Ectodermal cell (in vitro differentiated cells): Measurements from ENCODE around the gene SUPT5H.
A peak's percentile ranks its signal among the peaks of the same experiment; 100 is the strongest.

Experiments used
- H3K27ac ChIP-seq: 2 replicates; pipeline ENCODE4 v1.7.0; 2013; ENCODE audit warnings: mild to moderate bottlenecking, low read depth, low read length; ENCODE audit not compliant: insufficient read depth, poor library complexity, severe bottlenecking
- H3K27me3 ChIP-seq: 2 replicates; pipeline ENCODE4 v1.7.0; 2013; ENCODE audit warnings: mild to moderate bottlenecking, low read length; ENCODE audit not compliant: insufficient read depth, control insufficient read depth, poor library complexity, severe bottlenecking
- H3K36me3 ChIP-seq: one replicate; pipeline ENCODE4 v1.7.0; 2013; ENCODE audit warnings: low read length; ENCODE audit not compliant: control insufficient read depth, insufficient read depth
- H3K4me1 ChIP-seq: one replicate; pipeline ENCODE4 v1.7.0; 2013; ENCODE audit warnings: low read length; ENCODE audit not compliant: control insufficient read depth, insufficient read depth
- H3K4me3 ChIP-seq: 2 replicates; pipeline ENCODE4 v1.7.0; 2013; ENCODE audit warnings: low read depth, low read length, control low read depth; ENCODE audit not compliant: insufficient read depth
- H3K9me3 ChIP-seq: 2 replicates; pipeline ENCODE4 v1.7.0; 2013; ENCODE audit warnings: mild to moderate bottlenecking, low read length, moderate library complexity; ENCODE audit not compliant: control insufficient read depth
- WGBS, 2 experiments: methylation state at CpG; one replicate each; pipeline ENCODE4 v1.1.7; 2013; ENCODE audit warnings: missing lambda C conversion rate in 2 of 2; 5-methylcytosine and 5-hydroxymethylcytosine counted together

The SUPT5H gene

GRCh38 chr19:39497996-39498797 is 52.8 kb downstream of the SUPT5H start:
- Histone ChIP-seq H3K27me3 (peaks cover 57% of the 10 kb centered on the region), H3K4me1 (peaks cover 6% of the 10 kb centered on the region), H3K27ac (peak overlapping the region; percentile 64), H3K9me3 (no peaks in the 10 kb centered on the region), H3K36me3 (no peaks in the 10 kb centered on the region), H3K4me3 (peak overlapping the region; percentile 11)
- WGBS, 2 experiments, result 3% methylated on average over 40 of the region's 40 CpGs

- Histone ChIP-seq H3K36me3 (no peaks in the 10 kb centered on the region), H3K4me1 (peaks cover 6% of the 10 kb centered on the region), H3K9me3 (no peaks in the 10 kb centered on the region), H3K27me3 (peaks cover 65% of the 10 kb centered on the region), H3K4me3 (peak within 1 kb of the TSS; percentile 31), H3K27ac (peak within 1 kb of the TSS; percentile 64)
- 2% methylated on average over 57 to 60 of the region's 60 CpGs for WGBS, 2 experiments
Observed at GRCh38 chr19:39498798-39499642, 53.6 kb downstream of the SUPT5H start, which contains the start of gene DLL3. Gene DLL3 (plus strand): TSS chr19:39498947. CDS start chr19:39498975, 28 bp downstream.

GRCh38 chr19:39499932-39500331 is 54.5 kb downstream of the SUPT5H start:
- no peak overlapping the region for H3K4me3 ChIP-seq
- no peaks in the 10 kb centered on the region for H3K36me3 ChIP-seq
- H3K9me3 ChIP-seq, result no peaks in the 10 kb centered on the region
- peaks cover 74% of the 10 kb centered on the region for H3K27me3 ChIP-seq
- H3K4me1 ChIP-seq, result peaks cover 6% of the 10 kb centered on the region
- WGBS, 2 experiments, result 78 to 86% methylated on average over 8 of the region's 8 CpGs
- no peak overlapping the region for H3K27ac ChIP-seq

- Histone ChIP-seq H3K27ac (no peak overlapping the region), H3K4me1 (peaks cover 6% of the 10 kb centered on the region), H3K36me3 (no peaks in the 10 kb centered on the region), H3K4me3 (no peak overlapping the region), H3K27me3 (peaks cover 81% of the 10 kb centered on the region), H3K9me3 (no peaks in the 10 kb centered on the region)
- WGBS, 2 experiments, result 64 to 67% methylated on average over 4 of the region's 4 CpGs
Observed at GRCh38 chr19:39500543-39500942, 55.2 kb downstream of the SUPT5H start.

GRCh38 chr19:39501340-39501739 is 56.0 kb downstream of the SUPT5H start:
- H3K9me3 ChIP-seq, result no peaks in the 10 kb centered on the region
- H3K27ac ChIP-seq, result no peak overlapping the region
- 74 to 75% methylated on average over 5 of the region's 5 CpGs for WGBS, 2 experiments
- no peak overlapping the region for H3K4me3 ChIP-seq
- peaks cover 89% of the 10 kb centered on the region for H3K27me3 ChIP-seq
- H3K36me3 ChIP-seq, result no peaks in the 10 kb centered on the region
- peaks cover 6% of the 10 kb centered on the region for H3K4me1 ChIP-seq

- no peak overlapping the region for H3K27ac ChIP-seq
- no peaks in the 10 kb centered on the region for H3K36me3 ChIP-seq
- H3K9me3 ChIP-seq, result no peaks in the 10 kb centered on the region
- H3K27me3 ChIP-seq, result peaks cover 100% of the 10 kb centered on the region
- no peak overlapping the region for H3K4me3 ChIP-seq
- peaks cover 6% of the 10 kb centered on the region for H3K4me1 ChIP-seq
- 21 to 23% methylated on average over 69 of the region's 69 CpGs for WGBS, 2 experiments
Observed at GRCh38 chr19:39502640-39503417, 57.4 kb downstream of the SUPT5H start.

GRCh38 chr19:39506598-39506943 is 61.2 kb downstream of the SUPT5H start:
- H3K9me3 ChIP-seq, result no peaks in the 10 kb centered on the region
- peaks cover 3% of the 10 kb centered on the region for H3K4me1 ChIP-seq
- 67% methylated on average over 7 of the region's 7 CpGs for WGBS, 2 experiments
- H3K36me3 ChIP-seq, result no peaks in the 10 kb centered on the region
- no peak overlapping the region for H3K4me3 ChIP-seq
- H3K27me3 ChIP-seq, result peaks cover 86% of the 10 kb centered on the region
- no peak overlapping the region for H3K27ac ChIP-seq

GRCh38 chr19:39506944-39507714 is 61.7 kb downstream of the SUPT5H start:
- H3K4me3 ChIP-seq, result peak overlapping the region; percentile 48
- no peaks in the 10 kb centered on the region for H3K9me3 ChIP-seq
- 2 to 3% methylated on average over 96 of the region's 96 CpGs for WGBS, 2 experiments
- H3K4me1 ChIP-seq, result peaks cover 3% of the 10 kb centered on the region
- H3K36me3 ChIP-seq, result no peaks in the 10 kb centered on the region
- H3K27me3 ChIP-seq, result peaks cover 80% of the 10 kb centered on the region
- no peak overlapping the region for H3K27ac ChIP-seq

GRCh38 chr19:39507715-39508364 is 62.5 kb downstream of the SUPT5H start:
- Histone ChIP-seq H3K36me3 (no peaks in the 10 kb centered on the region), H3K4me1 (peaks cover 3% of the 10 kb centered on the region), H3K27me3 (peaks cover 73% of the 10 kb centered on the region), H3K4me3 (peak overlapping the region; percentile 48), H3K9me3 (no peaks in the 10 kb centered on the region), H3K27ac (no peak overlapping the region)
- WGBS, 2 experiments, result 35 to 36% methylated on average over 24 of the region's 24 CpGs
